T-cell (primary cell): Measurements from ENCODE around the gene FRMD1. TPM values are rescaled to one million over a fixed set of nuclear protein-coding genes. Genes with fewer than 3 reads are reported as not detected.

Source experiments
- ATAC-seq, 4 experiments: fragments of 200-7000 bp in 3 of 4; fragments of 150-1000 bp in 1 of 4; cut with Tn5 transposase; replicated peaks in 1 of 4; 1 replicate in 3 of 4; 2 replicates in 1 of 4; pipeline ENCODE4 v1.10.0; 2021; ENCODE audit warnings: moderate library complexity in 3 of 4, mild to moderate bottlenecking in 2 of 4, moderate number of reproducible peaks in 1 of 4
- CTCF ChIA-PET, 2 donors: fragments of 300-600 bp; sonication (Branson Sonifier 250); formaldehyde crosslinking; loops; one replicate each; lab custom pipeline; 2022; ENCODE audit warnings: antibody characterized with exemption in 2 of 2; lab: Charles Lee
- POLR2A ChIA-PET, 2 donors: fragments of 300-600 bp; sonication (Branson Sonifier 250); formaldehyde crosslinking; loops; one replicate each; lab custom pipeline; 2022; ENCODE audit warnings: antibody characterized with exemption in 2 of 2; lab: Charles Lee
- DNase-seq, 35 experiments: peaks; one replicate each; pipeline versions ENCODE4 v3.0.0 to v3.0.0-alpha.2; 2013 to 2023
- H3K27ac ChIP-seq: one replicate; pipeline ENCODE4 v1.5.1; 2013; ENCODE audit warnings: low read length
- H3K27me3 ChIP-seq, 2 experiments: replicated peaks in 1 of 2; 1 replicate in 1 of 2; 2 replicates in 1 of 2; pipeline versions ENCODE4 v1.6.1 to v1.7.0; 2013; ENCODE audit warnings: low read length in 1 of 2, mixed read lengths in 1 of 2; ENCODE audit not compliant: control insufficient read depth in 2 of 2, insufficient read depth in 2 of 2; ENCODE audit errors: extremely low read depth in 1 of 2
- H3K36me3 ChIP-seq, 2 donors: 1 replicate in 1 of 2; 2 replicates in 1 of 2; pipeline versions ENCODE4 v1.6.1 to v1.7.0; 2013; ENCODE audit warnings: low read length in 1 of 2; ENCODE audit not compliant: control insufficient read depth in 2 of 2, insufficient read depth in 1 of 2; ENCODE audit errors: extremely low read depth in 1 of 2
- H3K4me1 ChIP-seq, 2 experiments: 1 replicate in 1 of 2; 2 replicates in 1 of 2; pipeline versions ENCODE4 v1.6.1 to v1.7.0; 2013; ENCODE audit warnings: low read length in 2 of 2, mixed read lengths in 1 of 2; ENCODE audit not compliant: insufficient read depth in 2 of 2, control insufficient read depth in 1 of 2; ENCODE audit errors: extremely low read depth in 1 of 2
- H3K4me3 ChIP-seq, 2 donors: 1 replicate in 1 of 2; 2 replicates in 1 of 2; pipeline versions ENCODE4 v1.5.1 to v1.7.0; 2013; ENCODE audit warnings: mild to moderate bottlenecking in 2 of 2, low read length in 1 of 2, moderate library complexity in 1 of 2; ENCODE audit not compliant: control insufficient read depth in 1 of 2; ENCODE audit errors: extremely low read depth in 1 of 2
- H3K9me3 ChIP-seq: 2 replicates; pipeline ENCODE4 v1.7.0; 2013
- H3K27ac Mint-ChIP-seq, 2 donors: one replicate each; pipeline ENCODE4 v1.8.0; 2020 to 2021; ENCODE audit warnings: mild to moderate bottlenecking in 2 of 2, mixed read lengths in 2 of 2
- H3K27me3 Mint-ChIP-seq, 2 donors: one replicate each; pipeline ENCODE4 v1.8.0; 2021 to 2022; ENCODE audit warnings: mixed read lengths in 2 of 2
- H3K36me3 Mint-ChIP-seq: one replicate; pipeline ENCODE4 v1.8.0; 2021; ENCODE audit warnings: mixed read lengths
- H3K4me1 Mint-ChIP-seq, 3 donors: one replicate each; pipeline ENCODE4 v1.8.0; 2020 to 2022; ENCODE audit warnings: mixed read lengths in 3 of 3, mild to moderate bottlenecking in 1 of 3
- H3K4me3 Mint-ChIP-seq, 3 donors: one replicate each; pipeline ENCODE4 v1.8.0; 2020 to 2022; ENCODE audit warnings: mild to moderate bottlenecking in 3 of 3, mixed read lengths in 3 of 3, moderate library complexity in 3 of 3
- H3K9me3 Mint-ChIP-seq, 3 donors: one replicate each; pipeline ENCODE4 v1.8.0; 2020 to 2022; ENCODE audit warnings: mixed read lengths in 3 of 3
- WGBS: methylation state at CpG from one replicate; pipeline ENCODE4 v1.1.5; 2013; ENCODE audit warnings: missing lambda C conversion rate; ENCODE audit not compliant: insufficient coverage; 5-methylcytosine and 5-hydroxymethylcytosine counted together
- total RNA-seq, 35 experiments: library from RNA in 6 of 35; stranded (reverse) in 6 of 35; fragments of 120-200 nt in 1 of 35; gene quantifications; one replicate each; pipeline versions ENCODE4 v1.2.1 to v1.2.4 and lab custom pipeline; 2013 to 2026

The FRMD1 gene
- total RNA-seq, 5 donors from 2014 or later (not counting 1 experiment from before 2014, with no cell fraction given): not detected

GRCh38 chr6:168124158-168124557 is 45.1 kb upstream of the FRMD1 start:
- no peaks in the 10 kb centered on the region for H3K36me3 Mint-ChIP-seq
- WGBS: 80% methylated on average over 2 of the region's 7 CpGs
- no peaks in the 10 kb centered on the region for H3K9me3 ChIP-seq
- ChIA-PET POLR2A (no interaction called here), CTCF (no interaction called here)
- no peak overlapping the region for H3K4me3 ChIP-seq
- ATAC-seq (no peak), DNase-seq (no peak)
- H3K27ac ChIP-seq: no peak overlapping the region
- peaks cover 0 to 7% of the 10 kb centered on the region in 2 donors for H3K27me3 Mint-ChIP-seq
- no peaks in the 10 kb centered on the region for H3K4me1 ChIP-seq
- H3K27ac Mint-ChIP-seq: no peak overlapping the region
- H3K4me3 Mint-ChIP-seq: no peak overlapping the region
- no peaks in the 10 kb centered on the region for H3K4me1 Mint-ChIP-seq
- H3K27me3 ChIP-seq: peaks cover 0 to 29% of the 10 kb centered on the region in 2 experiments
- no peaks in the 10 kb centered on the region for H3K9me3 Mint-ChIP-seq
- no peaks in the 10 kb centered on the region for H3K36me3 ChIP-seq

GRCh38 chr6:168123165-168123911 is 44.3 kb upstream of the FRMD1 start:
- Mint-ChIP-seq H3K4me3 (no peak overlapping the region), H3K36me3 (no peaks in the 10 kb centered on the region), H3K4me1 (no peaks in the 10 kb centered on the region), H3K9me3 (no peaks in the 10 kb centered on the region), H3K27ac (no peak overlapping the region), H3K27me3 (peaks cover 0 to 7% of the 10 kb centered on the region in 2 donors)
- DNase-seq (peak in 1 of 35 experiments; percentile 7), ATAC-seq (no peak)
- H3K27ac ChIP-seq: no peak overlapping the region
- WGBS: 52% methylated on average over 5 of the region's 8 CpGs
- ChIA-PET POLR2A (no interaction called here), CTCF (interaction anchor here in 1 of 2 donors (0.5 kb wide), 1 partner anchor 49 kb away, joined by 3 read pairs; no protein-coding TSS in a partner anchor)
- peaks cover 0 to 29% of the 10 kb centered on the region in 2 experiments for H3K27me3 ChIP-seq
- H3K4me3 ChIP-seq: no peak overlapping the region
- H3K4me1 ChIP-seq: no peaks in the 10 kb centered on the region
- no peaks in the 10 kb centered on the region for H3K36me3 ChIP-seq
- H3K9me3 ChIP-seq: no peaks in the 10 kb centered on the region

GRCh38 chr6:168122521-168122920 is 43.5 kb upstream of the FRMD1 start:
- Mint-ChIP-seq H3K27me3 (peaks cover 0 to 7% of the 10 kb centered on the region in 2 donors), H3K4me3 (no peak overlapping the region), H3K27ac (no peak overlapping the region), H3K36me3 (no peaks in the 10 kb centered on the region), H3K9me3 (no peaks in the 10 kb centered on the region), H3K4me1 (no peaks in the 10 kb centered on the region)
- ATAC-seq (no peak), DNase-seq (no peak)
- ChIA-PET POLR2A (no interaction called here), CTCF (no interaction called here)
- no peak overlapping the region for H3K27ac ChIP-seq
- 72% methylated on average over 5 of the region's 9 CpGs for WGBS
- no peak overlapping the region for H3K4me3 ChIP-seq
- peaks cover 0 to 29% of the 10 kb centered on the region in 2 experiments for H3K27me3 ChIP-seq
- H3K4me1 ChIP-seq: no peaks in the 10 kb centered on the region
- H3K9me3 ChIP-seq: no peaks in the 10 kb centered on the region
- no peaks in the 10 kb centered on the region for H3K36me3 ChIP-seq

- no peaks in the 10 kb centered on the region for H3K9me3 Mint-ChIP-seq
- Histone ChIP-seq H3K4me1 (no peaks in the 10 kb centered on the region), H3K27me3 (peaks cover 0 to 24% of the 10 kb centered on the region in 2 experiments), H3K4me3 (no peak overlapping the region), H3K27ac (no peak overlapping the region), H3K36me3 (no peaks in the 10 kb centered on the region), H3K9me3 (no peaks in the 10 kb centered on the region)
- H3K27ac Mint-ChIP-seq: no peak overlapping the region
- 94% methylated on average over 11 of the region's 14 CpGs for WGBS
- no peak overlapping the region for H3K4me3 Mint-ChIP-seq
- no peak for ATAC-seq
- no peaks in the 10 kb centered on the region for H3K36me3 Mint-ChIP-seq
- peaks cover 0 to 7% of the 10 kb centered on the region in 2 donors for H3K27me3 Mint-ChIP-seq
- DNase-seq: peak in 1 of 35 experiments; percentile 12
- ChIA-PET POLR2A (no interaction called here), CTCF (no interaction called here)
- H3K4me1 Mint-ChIP-seq: no peaks in the 10 kb centered on the region
These were observed 43.0 kb upstream of the FRMD1 start for GRCh38 chr6:168122011-168122410.

- Histone ChIP-seq H3K4me1 (no peaks in the 10 kb centered on the region), H3K36me3 (no peaks in the 10 kb centered on the region), H3K9me3 (no peaks in the 10 kb centered on the region), H3K4me3 (no peak overlapping the region), H3K27me3 (peaks cover 0 to 20% of the 10 kb centered on the region in 2 experiments), H3K27ac (no peak overlapping the region)
- ChIA-PET CTCF (interaction anchor here in 1 of 2 donors (0.7 kb wide), 1 partner anchor 644 kb away, joined by 3 read pairs; no protein-coding TSS in a partner anchor), POLR2A (no interaction called here)
- Mint-ChIP-seq H3K36me3 (no peaks in the 10 kb centered on the region), H3K9me3 (no peaks in the 10 kb centered on the region), H3K4me3 (no peak overlapping the region), H3K27ac (no peak overlapping the region), H3K27me3 (peaks cover 0 to 4% of the 10 kb centered on the region in 2 donors), H3K4me1 (no peaks in the 10 kb centered on the region)
- ATAC-seq (no peak), DNase-seq (peak in 2 of 35 experiments; percentile 1 to 14)
- 80% methylated on average over 4 of the region's 8 CpGs for WGBS
These were observed 42.3 kb upstream of the FRMD1 start for GRCh38 chr6:168121303-168121665.

- H3K9me3 ChIP-seq: no peaks in the 10 kb centered on the region
- H3K27me3 Mint-ChIP-seq: no peaks in the 10 kb centered on the region
- DNase-seq (peak in 1 of 35 experiments; percentile 18), ATAC-seq (no peak)
- H3K4me3 Mint-ChIP-seq: no peak overlapping the region
- H3K36me3 ChIP-seq: no peaks in the 10 kb centered on the region
- ChIA-PET POLR2A (no interaction called here), CTCF (interaction anchor here in 1 of 2 donors (0.7 kb wide), 1 partner anchor 644 kb away, joined by 3 read pairs; no protein-coding TSS in a partner anchor)
- no peaks in the 10 kb centered on the region for H3K4me1 ChIP-seq
- WGBS: 62% methylated on average over 13 of the region's 15 CpGs
- H3K36me3 Mint-ChIP-seq: no peaks in the 10 kb centered on the region
- H3K4me1 Mint-ChIP-seq: no peaks in the 10 kb centered on the region
- H3K27ac Mint-ChIP-seq: no peak overlapping the region
- H3K4me3 ChIP-seq: no peak overlapping the region
- H3K9me3 Mint-ChIP-seq: peaks cover 0 to under 1% (median 0%) of the 10 kb centered on the region in 3 donors
- peaks cover 0 to 15% of the 10 kb centered on the region in 2 experiments for H3K27me3 ChIP-seq
- H3K27ac ChIP-seq: no peak overlapping the region
These were observed 41.6 kb upstream of the FRMD1 start for GRCh38 chr6:168120390-168121302.
